ACC112 (cell line): ENCODE measurements around the gene SMYD5.

Source experiments
- H2AFZ ChIP-seq: fragments of 200-600 bp; sonication (generic); one replicate; pipeline ENCODE4 v1.6.0; 2017; ENCODE audit warnings: antibody characterized with exemption, low read length; ENCODE audit not compliant: unreplicated experiment
- H3K27ac ChIP-seq: fragments of 200-600 bp; sonication (generic); 2 replicates; pipeline ENCODE4 v1.5.1; 2014; ENCODE audit warnings: low read depth, mild to moderate bottlenecking, antibody characterized with exemption, low read length, moderate library complexity
- H3K27me3 ChIP-seq: fragments of 200-600 bp; sonication (generic); 2 replicates; pipeline ENCODE4 v1.6.1; 2014; ENCODE audit warnings: mild to moderate bottlenecking, antibody characterized with exemption, low read length, moderate library complexity, mixed read lengths; ENCODE audit not compliant: insufficient read depth
- H3K36me3 ChIP-seq: fragments of 200-600 bp; sonication (generic); 2 replicates; pipeline ENCODE4 v1.6.1; 2016; ENCODE audit warnings: mild to moderate bottlenecking, antibody characterized with exemption, low read length, moderate library complexity, mixed read lengths; ENCODE audit not compliant: insufficient read depth
- H3K4me1 ChIP-seq: fragments of 200-600 bp; sonication (generic); one replicate; pipeline ENCODE4 v1.6.1; 2016; ENCODE audit warnings: low read length, mixed read lengths; ENCODE audit not compliant: insufficient read depth, unreplicated experiment, control insufficient read depth
- H3K4me3 ChIP-seq: fragments of 200-600 bp; sonication (generic); 2 replicates; pipeline ENCODE4 v1.5.1; 2014; ENCODE audit warnings: mild to moderate bottlenecking, low read depth, low read length
- H3K79me2 ChIP-seq: fragments of 200-600 bp; sonication (generic); one replicate; pipeline ENCODE4 v1.6.0; 2016; ENCODE audit warnings: low read length; ENCODE audit not compliant: control insufficient read depth, unreplicated experiment, insufficient read depth

The SMYD5 gene

GRCh38 chr2:73208258-73208657, 5.8 kb upstream of the SMYD5 start:
- Histone ChIP-seq H3K4me1 (peaks cover 6% of the 10 kb centered on the region), H3K4me3 (no peak overlapping the region), H3K36me3 (no peaks in the 10 kb centered on the region), H3K27me3 (peaks cover 27% of the 10 kb centered on the region), H2AFZ (no peak overlapping the region), H3K27ac (no peak overlapping the region), H3K79me2 (no peaks in the 10 kb centered on the region)

- H3K79me2 ChIP-seq = peaks cover 5% of the 10 kb centered on the region
- no peak overlapping the region for H3K27ac ChIP-seq
- no peak overlapping the region for H3K4me3 ChIP-seq
- H3K36me3 ChIP-seq = no peaks in the 10 kb centered on the region
- H3K4me1 ChIP-seq = peaks cover 11% of the 10 kb centered on the region
- no peak overlapping the region for H2AFZ ChIP-seq
- peaks cover 15% of the 10 kb centered on the region for H3K27me3 ChIP-seq
These were observed 4.0 kb upstream of the SMYD5 start for GRCh38 chr2:73210019-73210418.

GRCh38 chr2:73210696-73211095, 3.3 kb upstream of the SMYD5 start:
- Histone ChIP-seq H3K27ac (no peak overlapping the region), H3K36me3 (no peaks in the 10 kb centered on the region), H3K4me1 (peaks cover 18% of the 10 kb centered on the region), H3K27me3 (peaks cover 9% of the 10 kb centered on the region; the same call in 1 of the 2 replicates), H3K79me2 (peaks cover 12% of the 10 kb centered on the region), H3K4me3 (no peak overlapping the region), H2AFZ (no peak overlapping the region)

GRCh38 chr2:73212098-73212447, 2.0 kb upstream of the SMYD5 start:
- Histone ChIP-seq H3K27ac (no peak overlapping the region), H2AFZ (no peak overlapping the region), H3K4me3 (no peak overlapping the region), H3K4me1 (peaks cover 21% of the 10 kb centered on the region), H3K36me3 (no peaks in the 10 kb centered on the region), H3K27me3 (no peaks in the 10 kb centered on the region), H3K79me2 (peaks cover 16% of the 10 kb centered on the region)

GRCh38 chr2:73212448-73213176, 1.4 kb upstream of the SMYD5 start:
- Histone ChIP-seq H3K36me3 (no peaks in the 10 kb centered on the region), H3K4me3 (no peak overlapping the region), H3K27ac (no peak overlapping the region), H3K4me1 (peaks cover 27% of the 10 kb centered on the region), H2AFZ (no peak overlapping the region), H3K79me2 (peaks cover 20% of the 10 kb centered on the region), H3K27me3 (no peaks in the 10 kb centered on the region)

DNA sequence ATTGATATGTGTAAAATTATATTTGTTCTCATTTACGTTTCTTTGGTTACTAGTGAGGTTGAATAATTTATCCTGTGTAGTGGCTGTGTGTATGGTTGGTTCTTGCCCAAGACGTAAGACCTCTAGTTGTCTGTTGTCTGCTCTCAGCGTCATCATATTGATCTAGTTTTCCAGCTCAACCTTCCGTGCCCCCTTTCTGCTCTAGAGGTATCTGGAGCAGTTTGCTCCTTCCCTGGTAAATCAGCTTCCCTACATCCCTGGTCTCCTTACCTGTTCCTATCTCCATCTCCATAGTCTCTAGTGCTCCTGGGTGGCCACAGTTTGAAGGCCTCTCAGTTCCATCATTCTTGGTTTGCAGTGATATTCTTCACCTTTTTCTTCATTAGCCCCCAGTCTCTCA, 1.2 kb downstream of the SMYD5 start:
- peak overlapping the region; percentile 85 for H3K4me3 ChIP-seq
- H3K4me1 ChIP-seq = peaks cover 40% of the 10 kb centered on the region
- peak overlapping the region; percentile 71; the same call in 1 of the 2 replicates for H3K27ac ChIP-seq
- no peaks in the 10 kb centered on the region for H3K36me3 ChIP-seq
- no peaks in the 10 kb centered on the region for H3K27me3 ChIP-seq
- H3K79me2 ChIP-seq = peaks cover 27% of the 10 kb centered on the region
- no peak overlapping the region for H2AFZ ChIP-seq

DNA sequence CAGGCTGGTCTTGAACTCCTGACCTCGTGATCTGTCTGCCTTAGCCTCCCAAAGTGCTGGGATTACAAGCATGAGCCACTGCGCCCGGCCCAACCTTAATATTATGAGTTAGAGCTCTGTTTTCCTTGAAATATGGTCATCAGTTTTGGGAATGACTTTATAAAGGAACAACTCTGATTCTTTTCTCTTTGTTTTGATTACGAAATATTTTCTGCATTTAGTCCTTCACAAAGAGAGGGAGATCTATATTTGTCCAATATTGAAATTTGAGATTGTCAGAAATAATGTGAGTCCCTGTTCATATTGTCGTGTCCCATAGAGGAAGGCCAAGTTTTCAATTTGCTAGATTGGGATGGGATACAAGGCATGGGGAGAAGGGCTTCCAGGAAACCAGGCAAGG, 3.1 kb downstream of the SMYD5 start:
- no peak overlapping the region for H3K4me3 ChIP-seq
- no peak overlapping the region for H2AFZ ChIP-seq
- peaks cover 27% of the 10 kb centered on the region for H3K79me2 ChIP-seq
- H3K4me1 ChIP-seq = peaks cover 40% of the 10 kb centered on the region
- H3K27ac ChIP-seq = no peak overlapping the region
- no peaks in the 10 kb centered on the region for H3K27me3 ChIP-seq
- no peaks in the 10 kb centered on the region for H3K36me3 ChIP-seq

DNA sequence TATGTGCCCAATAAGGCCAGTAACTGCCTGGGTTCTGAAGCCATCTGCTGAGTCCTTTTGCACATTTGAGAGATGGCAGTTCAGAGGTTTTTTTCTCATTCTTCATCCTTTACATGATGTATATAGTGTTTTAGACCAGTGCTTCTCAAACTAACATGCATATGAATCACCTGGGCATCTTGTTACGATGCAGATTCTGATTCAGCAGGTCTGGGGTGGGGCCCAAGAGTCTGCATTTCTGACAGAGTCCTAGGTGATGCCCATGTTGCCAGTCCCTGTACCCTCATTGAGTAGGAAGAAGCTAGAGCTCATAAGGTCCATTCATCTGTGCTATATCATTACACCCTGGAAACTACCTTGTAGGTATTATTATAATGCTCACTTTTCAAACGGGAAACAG, 3.8 kb downstream of the SMYD5 start:
- Histone ChIP-seq H3K4me3 (no peak overlapping the region), H3K27me3 (no peaks in the 10 kb centered on the region), H3K79me2 (peaks cover 27% of the 10 kb centered on the region), H3K36me3 (0 out of 2 replicates have a peak, but pooled peaks cover 2% of the 10 kb centered on the region), H3K4me1 (peaks cover 37% of the 10 kb centered on the region), H3K27ac (no peak overlapping the region), H2AFZ (no peak overlapping the region)

DNA sequence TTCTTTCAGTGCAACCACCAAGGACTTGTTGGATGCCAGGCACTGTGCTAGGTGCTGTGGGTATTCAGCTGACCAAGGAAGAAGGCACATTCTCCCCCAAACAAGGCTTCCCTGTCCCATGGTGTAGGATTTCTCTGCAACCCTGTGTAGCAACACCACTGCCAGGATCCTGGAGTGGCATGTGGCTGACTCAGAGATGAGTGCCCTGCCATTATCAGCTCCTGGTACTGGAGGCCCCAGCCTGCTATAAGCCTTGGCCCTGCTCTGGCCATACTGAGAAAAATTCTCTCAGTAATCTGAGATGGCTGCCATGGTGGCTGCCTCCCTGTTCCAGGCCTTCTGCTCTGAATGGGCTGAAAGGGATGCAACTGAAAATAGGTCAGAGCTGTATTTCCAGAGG, 4.3 kb downstream of the SMYD5 start:
- Histone ChIP-seq H3K79me2 (peaks cover 27% of the 10 kb centered on the region), H3K36me3 (0 out of 2 replicates have a peak, but pooled peaks cover 3% of the 10 kb centered on the region), H2AFZ (no peak overlapping the region), H3K27ac (no peak overlapping the region), H3K27me3 (no peaks in the 10 kb centered on the region), H3K4me3 (no peak overlapping the region), H3K4me1 (peaks cover 33% of the 10 kb centered on the region)

DNA sequence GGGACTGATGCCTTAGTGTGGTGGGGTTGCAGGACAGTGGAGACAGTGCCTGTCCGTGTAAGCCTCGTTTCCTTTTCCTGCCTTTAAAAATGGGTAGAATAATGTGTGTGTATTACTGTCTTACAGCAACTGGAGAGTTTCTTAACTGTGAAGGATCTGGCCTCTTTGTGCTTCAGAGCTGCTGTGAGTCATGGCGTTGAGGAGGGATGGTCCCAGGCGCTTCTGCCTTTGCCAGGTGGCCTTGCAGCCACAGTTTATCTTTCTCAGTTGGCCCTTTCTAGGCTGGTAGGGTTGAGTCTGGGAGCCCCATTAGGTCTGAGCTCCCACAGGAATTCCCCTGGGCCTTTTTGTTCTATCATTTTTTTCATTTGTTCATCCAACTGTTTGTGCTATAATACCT, 9.8 kb downstream of the SMYD5 start:
- H3K27me3 ChIP-seq = no peaks in the 10 kb centered on the region
- no peak overlapping the region for H3K4me3 ChIP-seq
- H3K27ac ChIP-seq = no peak overlapping the region
- H3K79me2 ChIP-seq = peaks cover 4% of the 10 kb centered on the region
- H3K36me3 ChIP-seq = 0 out of 2 replicates have a peak, but pooled peaks cover 3% of the 10 kb centered on the region
- H3K4me1 ChIP-seq = peaks cover under 1% of the 10 kb centered on the region
- H2AFZ ChIP-seq = no peak overlapping the region
